GM19328 (cell line): Measurements from ENCODE around the gene KLHL29.

ENCODE experiments used
- ATAC-seq: cut with Tn5 transposase; IDR thresholded peaks from one replicate; pipeline ENCODE4 v1.9.1; 2021; ENCODE audit warnings: mild to moderate bottlenecking, moderate library complexity; ENCODE audit not compliant: unreplicated experiment

Gene KLHL29

DNA sequence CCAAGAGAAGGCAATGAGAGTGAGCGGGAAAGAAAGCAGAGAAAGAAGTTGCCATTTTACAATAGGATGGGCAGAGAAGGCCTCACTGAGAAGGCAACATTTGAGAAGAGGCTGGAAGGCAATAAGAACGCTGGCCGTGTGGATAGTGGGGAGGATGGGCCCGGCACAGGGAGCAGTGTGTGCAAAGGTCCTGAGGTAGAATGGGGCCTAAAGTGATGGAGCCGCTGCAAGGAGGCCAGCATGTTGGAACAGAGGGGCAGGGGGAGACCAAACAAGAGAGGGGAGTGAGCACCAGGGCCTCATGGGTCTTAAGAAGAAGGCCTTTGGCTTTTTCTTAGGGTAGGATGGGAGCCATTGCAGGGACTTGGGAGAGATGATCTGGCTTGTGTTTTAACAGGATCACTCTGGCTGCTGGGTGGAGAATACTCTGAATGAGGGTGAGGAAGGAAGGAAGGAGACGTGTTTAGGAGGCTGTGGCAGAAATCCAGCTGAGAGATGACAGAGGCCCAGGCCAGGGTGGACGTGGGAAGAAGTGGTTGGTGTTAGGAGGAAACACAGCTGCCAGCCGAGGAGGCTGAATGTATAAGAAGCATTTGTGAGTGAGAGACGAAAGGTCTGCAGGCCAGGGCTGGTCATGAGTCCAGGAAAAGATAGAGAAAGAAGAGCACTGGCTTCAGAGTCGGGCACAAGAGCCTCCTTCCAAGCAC is 159.8 kb downstream of the KLHL29 start:
- ATAC-seq = no peak

- ATAC-seq = no peak
Measured at GRCh38 chr2:23545396-23545795, 160.4 kb downstream of the KLHL29 start.

- no peak for ATAC-seq
Measured at GRCh38 chr2:23545811-23546210, 160.8 kb downstream of the KLHL29 start.

DNA sequence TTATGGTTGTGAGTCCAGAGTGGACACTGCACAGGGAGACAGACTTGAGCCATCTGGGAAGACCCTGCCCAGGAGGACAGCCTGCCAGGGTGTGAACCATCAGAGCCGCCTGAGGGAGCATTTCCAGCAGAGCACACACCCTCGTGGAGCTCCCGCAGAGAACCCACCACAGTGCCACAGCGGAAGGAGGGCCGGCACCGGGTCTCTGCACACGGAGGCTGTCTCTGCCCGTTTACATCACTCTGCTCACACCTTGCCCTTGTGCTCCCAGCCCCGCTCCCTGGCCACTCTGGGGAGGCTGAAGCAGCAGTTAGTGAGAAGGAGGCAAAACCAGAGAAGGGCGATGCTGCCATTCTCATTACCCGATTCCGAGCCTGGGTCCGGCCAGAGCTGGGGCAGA is 161.9 kb downstream of the KLHL29 start:
- no peak for ATAC-seq

DNA sequence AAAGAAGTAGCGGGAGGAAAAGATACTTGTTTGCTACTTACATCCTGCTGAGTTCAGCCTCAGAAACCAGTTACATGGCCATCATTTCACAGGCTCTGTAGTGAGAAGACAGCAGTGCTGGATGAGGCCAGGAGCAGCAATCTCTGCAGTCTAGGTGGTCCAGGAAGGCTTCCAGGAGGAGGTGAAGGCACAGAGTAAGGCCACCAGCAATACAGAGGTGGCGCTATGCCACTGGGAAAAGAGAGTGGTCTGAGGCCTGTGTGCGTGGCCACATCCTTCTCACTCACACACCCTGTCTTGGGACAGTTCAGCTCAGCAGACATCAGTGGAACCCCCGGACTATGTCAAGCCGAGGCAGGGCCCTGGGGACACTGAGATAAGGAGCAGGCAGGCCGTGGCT is 162.7 kb downstream of the KLHL29 start:
- no peak for ATAC-seq

DNA sequence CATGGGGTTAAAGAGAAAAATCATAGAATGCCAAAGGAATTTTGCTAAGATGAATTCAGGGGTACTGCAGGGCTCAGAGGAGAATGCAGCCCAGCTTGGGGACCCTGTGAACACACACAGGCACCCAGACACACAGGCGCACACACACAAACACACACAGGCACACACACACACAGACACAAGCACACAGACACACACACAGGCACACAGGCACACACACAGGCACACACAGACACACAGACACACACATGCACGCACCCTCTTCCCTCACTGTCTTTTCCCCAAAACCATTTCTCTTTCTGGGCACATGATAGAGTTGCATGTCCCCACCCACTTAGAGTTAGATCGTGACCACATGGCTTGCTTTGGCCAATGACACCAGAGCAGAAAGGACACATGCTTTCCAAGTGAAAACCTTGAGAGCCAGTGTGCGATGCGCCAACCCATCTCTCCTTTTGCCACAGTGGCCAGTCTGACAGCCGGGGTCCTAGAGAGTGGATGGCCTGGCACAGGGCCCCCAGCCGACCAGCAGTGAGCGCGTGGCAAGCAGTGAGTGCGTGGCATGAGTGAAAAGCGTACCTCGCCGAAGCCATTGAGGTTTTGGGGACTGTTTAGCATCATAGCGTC is 163.3 kb downstream of the KLHL29 start:
- ATAC-seq = no peak

- ATAC-seq = no peak
Measured at GRCh38 chr2:23549051-23549450, 164.1 kb downstream of the KLHL29 start.

DNA sequence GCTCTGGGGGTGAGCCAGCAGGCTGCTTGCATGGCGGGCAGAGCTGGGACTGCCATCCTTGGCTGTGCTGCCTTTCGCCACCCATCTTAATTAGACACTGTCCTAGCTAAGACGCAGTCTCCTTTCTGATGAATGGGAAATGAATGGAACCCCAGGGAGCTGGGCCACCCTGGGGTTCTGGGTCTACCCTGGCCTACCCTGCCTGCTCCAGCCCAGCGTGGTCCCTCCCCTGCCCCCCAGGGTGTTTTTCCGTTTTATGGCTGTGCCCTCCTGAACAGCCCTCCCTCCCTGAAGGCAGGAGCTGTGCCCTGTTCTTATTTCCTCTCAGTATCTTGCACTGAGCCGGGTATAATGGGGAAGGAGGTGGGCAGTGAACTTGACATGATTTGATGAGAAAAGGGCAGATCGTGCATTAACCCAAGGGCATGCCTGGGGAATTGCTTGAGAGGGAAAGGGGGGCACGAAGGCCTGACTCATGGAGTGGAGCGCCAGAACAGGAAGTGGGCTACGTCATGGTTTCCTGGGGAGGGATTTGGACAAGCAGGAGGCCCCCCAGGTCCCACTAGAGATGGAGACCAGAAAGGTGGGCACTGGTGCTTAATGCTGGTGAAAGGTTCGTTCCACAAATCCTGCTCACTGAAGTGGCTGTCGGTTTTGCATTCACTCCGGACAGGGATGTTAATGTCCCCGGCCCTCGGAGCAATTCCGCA is 165.0 kb downstream of the KLHL29 start:
- no peak for ATAC-seq

DNA sequence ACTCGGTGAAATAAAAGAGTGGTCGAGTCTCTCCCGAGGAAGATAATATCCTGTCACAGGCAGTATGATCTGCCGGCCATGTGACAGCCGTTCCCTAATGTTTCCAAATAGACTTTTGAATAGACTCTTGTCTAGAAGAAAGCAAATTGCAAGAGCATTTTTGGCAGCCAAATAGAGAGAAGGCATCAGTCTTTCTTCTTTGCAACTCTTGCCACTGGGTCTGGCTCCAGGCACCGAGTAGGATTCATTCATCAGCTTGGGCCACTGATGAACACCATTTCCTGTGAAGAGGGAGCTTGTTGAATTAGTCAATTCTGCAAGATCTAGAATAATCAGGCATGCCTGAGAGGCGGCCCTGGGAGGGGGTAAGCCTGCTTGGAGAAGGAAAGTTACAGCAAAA is 165.6 kb downstream of the KLHL29 start:
- ATAC-seq = no peak

DNA sequence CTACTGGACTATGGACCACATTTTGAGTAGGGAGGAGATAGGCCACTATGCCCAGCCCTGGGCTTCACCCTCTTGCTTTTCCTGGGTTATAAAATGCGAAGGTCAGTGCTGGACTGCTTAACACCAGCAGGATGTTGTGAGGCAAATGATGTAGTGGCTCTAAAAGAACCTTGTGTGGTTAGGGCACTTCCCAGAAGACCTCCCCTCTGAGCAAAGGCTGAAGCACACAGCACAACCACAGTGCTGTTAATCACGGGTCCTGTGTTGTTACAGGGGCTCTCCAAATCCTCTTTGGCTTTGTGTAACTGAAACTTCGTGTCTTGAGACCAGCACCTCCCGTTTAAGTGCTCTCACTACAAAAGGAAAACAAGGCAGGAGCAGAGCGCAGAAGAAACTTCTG is 166.9 kb downstream of the KLHL29 start:
- no peak for ATAC-seq

DNA sequence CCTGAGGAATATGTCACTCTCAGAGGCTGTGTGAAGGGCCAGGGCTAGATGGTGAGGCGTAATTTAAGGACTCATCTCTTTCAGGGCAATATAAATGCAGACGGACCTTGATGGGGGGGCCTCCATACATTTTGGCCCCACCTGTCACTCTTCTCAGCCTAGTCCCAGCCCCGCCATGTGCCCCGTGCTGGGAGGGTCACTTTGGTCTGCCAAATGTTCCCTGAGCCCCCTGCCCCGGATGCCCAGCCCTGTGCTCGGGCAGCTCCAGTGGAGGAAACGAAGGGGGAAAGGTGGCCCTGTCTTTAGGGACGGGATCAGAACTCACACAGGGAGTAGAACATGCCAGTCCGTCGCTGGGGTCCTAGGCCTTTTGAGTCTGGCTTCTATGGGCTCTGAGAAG is 168.6 kb downstream of the KLHL29 start:
- no peak for ATAC-seq

DNA sequence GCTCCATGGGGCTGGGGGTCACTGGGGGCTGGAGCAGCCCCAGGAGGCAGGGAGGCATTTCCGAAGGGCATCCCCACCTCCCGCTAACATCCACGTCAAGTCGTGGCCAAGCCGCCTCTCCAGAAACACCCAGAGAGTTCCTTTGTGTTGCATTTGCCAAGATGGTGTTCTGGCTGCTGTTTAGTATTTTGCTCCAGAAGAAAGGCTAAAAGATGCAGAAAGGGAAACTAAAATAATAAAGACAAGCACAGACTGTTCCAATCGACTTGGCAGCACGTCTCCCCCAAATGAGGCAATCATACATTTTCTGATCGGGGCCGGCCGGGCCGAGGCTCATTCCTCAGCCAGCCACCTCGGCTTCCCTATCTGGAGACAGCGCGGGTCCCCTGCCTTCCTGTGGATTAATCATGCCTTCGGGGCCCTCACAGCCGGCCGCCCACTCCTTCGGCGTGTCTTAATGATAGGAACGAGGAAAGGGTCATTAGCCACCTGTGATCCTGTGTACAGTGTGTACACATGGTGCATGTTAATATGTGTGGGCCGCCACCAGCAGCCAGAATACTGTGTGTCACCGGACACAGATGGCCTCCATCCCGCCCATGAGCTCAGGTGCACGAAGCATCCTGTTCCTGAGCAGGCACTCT is 169.2 kb downstream of the KLHL29 start:
- no peak for ATAC-seq

- no peak for ATAC-seq
Measured at GRCh38 chr2:23555944-23556343, 171.0 kb downstream of the KLHL29 start.

- no peak for ATAC-seq
Measured at GRCh38 chr2:23556929-23557328, 171.9 kb downstream of the KLHL29 start.

DNA sequence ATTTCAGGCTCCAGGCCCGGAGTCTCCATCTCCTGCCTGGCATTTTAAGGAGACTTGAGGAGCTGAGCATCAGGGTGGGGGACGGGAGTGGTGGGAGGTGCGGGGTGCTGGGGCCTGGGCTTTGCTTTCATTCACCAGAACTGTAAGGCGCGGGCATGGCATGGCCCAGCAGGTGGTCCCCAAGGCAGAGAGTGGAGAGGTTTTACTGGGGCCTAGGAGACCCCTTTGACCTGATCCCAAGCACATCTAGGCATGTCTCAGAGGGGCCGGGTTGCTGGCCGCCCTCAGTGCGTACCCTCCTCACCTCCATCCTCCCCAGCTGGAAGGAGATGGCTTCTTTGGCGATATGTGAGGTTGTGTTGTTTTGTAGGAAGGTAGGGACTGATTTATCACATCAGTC is 172.5 kb downstream of the KLHL29 start:
- no peak for ATAC-seq

GRCh38 chr2:23559561-23560239 is 174.7 kb downstream of the KLHL29 start:
- ATAC-seq = no peak

DNA sequence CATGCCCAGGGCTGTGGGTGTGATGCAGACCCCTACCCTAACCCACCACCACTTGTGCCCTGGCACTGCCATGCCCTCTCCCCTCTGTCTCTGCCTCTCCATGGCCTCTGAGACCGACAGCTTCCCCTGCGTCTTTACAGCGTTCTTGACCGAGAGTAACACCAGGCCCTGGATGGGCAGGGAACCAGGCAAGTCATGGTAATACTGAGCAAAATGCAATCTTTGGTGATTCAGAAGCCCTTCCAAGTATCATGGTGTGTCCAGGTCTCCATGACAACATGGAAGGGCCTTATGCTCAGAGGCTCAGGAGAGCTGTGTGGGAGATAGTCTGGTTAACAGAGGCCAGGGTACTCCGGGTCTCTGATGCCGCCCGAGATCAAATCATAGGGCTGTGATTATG is 176.1 kb downstream of the KLHL29 start:
- no peak for ATAC-seq

- no peak for ATAC-seq
Measured at GRCh38 chr2:23561544-23561943, 176.6 kb downstream of the KLHL29 start.

DNA sequence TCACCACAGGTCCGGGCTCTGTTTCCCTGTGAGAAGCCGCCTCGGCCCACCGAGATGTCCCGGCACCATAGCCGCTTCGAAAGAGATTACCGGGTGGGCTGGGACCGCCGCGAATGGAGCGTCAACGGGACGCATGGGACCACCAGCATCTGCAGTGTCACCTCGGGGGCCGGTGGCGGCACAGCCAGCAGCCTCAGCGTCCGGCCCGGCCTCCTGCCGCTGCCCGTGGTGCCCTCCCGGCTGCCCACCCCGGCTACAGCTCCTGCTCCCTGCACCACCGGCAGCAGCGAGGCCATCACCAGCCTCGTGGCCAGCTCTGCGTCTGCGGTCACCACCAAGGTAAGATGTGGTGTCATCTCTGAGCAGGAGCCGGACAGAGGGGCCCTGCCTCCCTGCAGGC is 177.2 kb downstream of the KLHL29 start:
- ATAC-seq = no peak

GRCh38 chr2:23563151-23563550 is 178.2 kb downstream of the KLHL29 start:
- no peak for ATAC-seq
